ENCODE data around the gene PRKAR1B.

PRKAR1B gene

DNA sequence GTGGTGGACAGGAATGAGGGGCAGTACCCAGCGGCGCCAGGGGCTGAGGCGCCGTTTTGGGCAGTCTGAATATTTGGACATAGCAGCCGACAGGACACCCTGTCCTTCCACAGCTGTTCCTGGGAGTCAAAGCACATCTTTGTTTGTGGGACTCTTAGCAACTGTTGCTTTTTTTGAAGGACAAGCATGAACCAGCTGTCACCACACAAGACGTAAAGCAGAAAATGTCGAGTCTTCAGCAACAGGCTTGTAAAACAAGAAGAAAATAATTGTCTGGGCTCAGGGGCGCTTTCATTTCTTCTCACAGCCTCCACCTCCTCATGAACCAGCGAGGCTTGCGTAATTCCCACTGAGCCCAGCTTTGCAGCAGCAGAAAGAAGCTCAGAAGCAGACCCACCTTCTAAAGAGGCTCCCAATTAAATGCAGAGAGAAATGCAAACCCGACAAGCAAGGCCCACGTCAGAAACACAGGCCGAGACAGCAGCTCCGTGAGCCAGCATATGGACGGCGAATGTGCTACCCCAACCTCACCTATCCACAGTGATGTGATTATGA is 69.4 kb downstream of the PRKAR1B start:
- TF ChIP-seq GATA3 (IDR thresholded peaks at IDR 0.05; ENCODE audit: low read depth, low read length): no peak

DNA sequence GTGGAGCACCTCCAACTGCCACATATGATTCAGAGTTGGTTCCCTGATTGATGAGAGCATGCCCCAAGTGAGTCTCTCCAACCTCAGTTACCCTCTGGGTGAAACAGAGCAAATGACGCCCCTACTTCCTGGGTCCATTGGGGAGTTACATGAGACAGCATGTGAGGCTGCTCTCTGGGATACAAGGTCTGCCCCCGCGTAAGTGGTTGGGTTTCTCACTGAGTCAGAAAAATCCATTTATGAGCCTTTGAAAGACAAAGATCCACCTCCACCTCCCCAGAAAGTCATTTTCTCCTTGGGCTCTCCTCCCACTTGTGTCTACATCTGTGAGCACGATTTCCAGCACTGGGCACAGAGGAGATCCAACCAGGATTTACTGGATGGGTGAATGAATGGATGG is 71.3 kb downstream of the PRKAR1B start:
- no peak for TF ChIP-seq GATA3 (IDR thresholded peaks at IDR 0.05; ENCODE audit: low read depth, low read length)
- no peak for TF ChIP-seq GATA2 (IDR thresholded peaks at IDR 0.05; ENCODE audit: low read depth, low read length)

DNA sequence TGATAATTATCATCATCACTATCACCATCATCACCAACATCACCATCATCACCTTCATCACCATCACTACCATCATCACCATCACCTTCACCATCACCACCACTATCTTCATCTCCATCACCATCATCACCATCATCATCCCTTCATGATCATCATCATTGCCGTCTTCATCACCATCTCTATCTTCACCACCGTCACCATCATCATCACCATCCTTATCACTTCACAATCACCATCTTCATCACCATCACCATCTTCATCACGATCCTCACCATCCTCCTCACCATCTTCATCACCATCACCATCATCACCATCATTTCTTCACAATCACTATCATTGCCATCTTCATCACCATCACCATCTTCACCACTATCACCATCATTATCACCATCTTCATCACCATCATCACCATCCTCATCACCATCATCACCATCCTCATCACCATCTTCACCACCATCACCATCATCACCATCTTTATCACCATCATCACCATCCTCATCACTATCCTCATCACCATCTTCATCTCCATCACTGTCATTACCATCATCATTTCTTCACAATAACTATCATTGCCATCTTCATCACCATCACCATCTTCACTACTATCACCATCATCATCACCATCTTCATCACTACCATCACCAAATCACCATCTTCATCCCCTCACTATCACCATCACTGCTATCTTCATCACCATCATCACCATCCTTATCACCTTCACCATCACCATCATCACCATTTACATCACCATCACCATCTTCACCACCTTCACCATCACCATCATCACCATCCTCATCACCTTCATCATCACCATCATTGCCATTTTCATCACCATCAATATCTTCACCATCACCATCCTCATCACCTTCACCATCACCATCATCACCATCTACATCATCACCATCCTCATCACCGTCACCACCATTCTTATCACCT is 73.0 kb downstream of the PRKAR1B start:
- TF ChIP-seq GATA2 (IDR thresholded peaks at IDR 0.05; ENCODE audit: low read depth, low read length) (no peak), GATA3 (IDR thresholded peaks at IDR 0.05; ENCODE audit: low read depth, low read length) (no peak)

DNA sequence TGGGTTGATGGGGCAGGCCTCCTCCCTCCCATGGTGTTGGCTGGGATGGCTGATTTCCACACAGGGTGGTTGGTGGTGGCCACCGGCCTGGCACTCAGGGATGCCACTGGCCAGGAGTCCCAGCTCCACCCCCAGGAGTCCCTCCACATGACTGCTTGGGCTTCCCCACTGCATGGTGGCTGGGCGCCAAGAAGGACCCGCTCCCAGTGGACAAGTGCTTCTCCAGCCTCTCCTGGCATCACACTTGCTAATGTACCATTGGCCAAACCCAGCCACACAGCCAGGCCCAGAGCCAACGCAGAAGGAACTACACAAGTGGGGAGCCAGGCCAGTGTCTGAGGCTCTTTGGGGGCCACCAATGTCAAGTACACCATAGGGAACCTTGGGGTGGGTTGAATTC is 74.2 kb downstream of the PRKAR1B start:
- TF ChIP-seq GATA2 (IDR thresholded peaks at IDR 0.05; ENCODE audit: low read depth, low read length) (no peak), GATA3 (IDR thresholded peaks at IDR 0.05; ENCODE audit: low read depth, low read length) (no peak)

DNA sequence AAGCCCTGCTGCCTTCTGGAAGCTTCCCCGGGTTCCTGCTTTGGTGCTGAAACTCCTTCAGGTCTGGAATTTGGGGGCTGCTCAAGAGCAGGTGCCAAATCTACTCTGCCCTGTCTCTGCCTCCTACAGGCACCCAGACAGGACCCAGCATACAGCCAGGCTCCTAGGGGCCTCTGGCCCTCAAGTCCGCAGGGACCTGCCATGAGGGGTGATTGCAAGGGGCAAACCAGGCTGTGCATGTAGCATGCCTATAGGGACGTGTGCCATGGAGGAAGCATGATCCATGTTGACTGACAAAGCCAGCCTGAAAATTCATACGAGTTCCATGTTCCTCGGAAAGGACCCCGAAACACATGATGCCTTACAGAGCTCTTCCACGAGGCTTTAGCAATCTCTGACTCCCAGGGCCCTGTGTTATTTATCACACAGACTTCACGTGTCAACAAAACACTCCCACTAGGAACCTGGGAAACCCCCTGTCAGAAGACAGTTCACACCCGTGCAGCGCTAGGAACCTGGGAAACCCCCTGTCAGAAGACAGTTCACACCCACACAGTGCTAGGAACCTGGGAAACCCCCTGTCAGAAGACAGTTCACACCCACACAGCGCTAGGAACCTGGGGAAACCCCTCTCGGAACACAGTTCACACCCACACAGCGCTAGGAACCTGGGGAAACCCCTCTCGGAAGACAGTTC is 75.9 kb downstream of the PRKAR1B start:
- TF ChIP-seq GATA3 (IDR thresholded peaks at IDR 0.05; ENCODE audit: low read depth, low read length) (no peak), GATA2 (IDR thresholded peaks at IDR 0.05; ENCODE audit: low read depth, low read length) (no peak)

DNA sequence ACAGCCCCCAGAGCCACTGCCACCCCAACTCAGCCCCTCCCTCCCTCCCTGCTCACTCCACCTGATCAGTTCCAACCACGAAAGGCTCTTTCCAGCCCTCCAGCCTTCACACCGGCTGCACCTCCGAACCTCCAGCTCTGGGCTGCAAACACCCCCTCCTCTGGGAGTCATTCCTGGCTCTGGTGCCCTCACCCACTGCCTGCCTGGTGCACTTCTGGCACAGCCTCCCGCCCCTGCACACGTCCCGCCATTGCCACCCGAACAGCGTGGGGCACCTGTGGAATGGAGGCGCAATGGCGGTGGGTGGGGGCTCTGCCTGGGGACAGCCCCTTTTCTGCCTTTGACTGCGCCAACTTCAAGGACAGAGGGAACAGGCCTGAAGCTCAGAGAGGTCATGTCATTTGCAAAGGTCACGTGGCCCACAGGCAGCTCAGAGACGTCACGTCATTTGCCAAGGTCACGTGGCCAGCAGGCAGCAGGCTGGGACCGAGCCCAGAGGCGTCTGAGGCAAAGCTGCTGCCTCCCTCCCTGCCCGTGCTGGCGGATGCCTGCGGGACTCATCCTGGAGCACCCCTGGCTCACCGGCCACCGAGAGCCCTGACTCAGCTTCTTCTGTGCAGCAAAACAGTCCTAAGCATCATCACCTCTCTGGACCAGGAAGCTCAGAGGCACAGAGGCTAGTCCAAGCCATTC is 76.6 kb downstream of the PRKAR1B start:
- TF ChIP-seq GATA3 (IDR thresholded peaks at IDR 0.05; ENCODE audit: low read depth, low read length): no peak
- no peak for TF ChIP-seq GATA2 (IDR thresholded peaks at IDR 0.05; ENCODE audit: low read depth, low read length)

DNA sequence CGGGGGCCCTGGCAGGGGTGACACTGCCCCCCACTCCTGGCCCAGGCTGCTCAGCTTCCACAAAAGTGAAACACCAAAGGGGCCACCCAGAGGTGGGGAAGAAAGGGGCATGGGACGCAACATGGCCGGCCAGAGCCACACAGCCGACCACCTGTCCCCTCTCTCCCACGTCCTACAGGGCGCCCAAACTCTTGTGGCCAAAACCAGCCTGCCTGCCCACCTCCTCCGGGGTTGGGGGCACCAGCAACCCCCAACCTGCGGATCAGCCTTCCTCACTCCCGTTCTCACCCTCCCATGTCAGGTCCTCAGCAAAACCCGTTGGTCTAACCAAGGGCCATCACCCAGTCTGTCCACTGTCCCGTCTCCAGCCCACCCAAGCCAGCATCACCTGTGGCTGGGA is 80.1 kb downstream of the PRKAR1B start:
- TF ChIP-seq GATA2 (IDR thresholded peaks at IDR 0.05; ENCODE audit: low read depth, low read length): no peak
- no peak for TF ChIP-seq GATA3 (IDR thresholded peaks at IDR 0.05; ENCODE audit: low read depth, low read length)

DNA sequence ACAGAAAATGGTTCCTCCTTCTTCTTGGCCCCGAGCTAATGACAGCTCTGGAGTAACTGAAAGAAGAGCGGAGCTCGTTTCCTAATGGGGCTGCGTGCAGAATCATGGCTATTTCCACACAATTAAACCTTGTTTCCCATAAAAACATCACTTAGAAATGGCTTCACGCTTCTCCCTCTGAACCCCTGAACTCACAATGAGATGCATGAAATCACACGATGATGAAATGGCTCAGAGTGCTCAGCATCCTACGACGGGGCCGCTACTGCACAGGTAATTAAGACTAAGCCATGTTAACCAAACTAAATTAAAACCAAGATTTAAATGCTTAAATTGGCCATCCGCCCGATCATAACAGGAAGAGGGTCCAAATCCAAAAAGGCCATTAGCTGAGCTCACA is 80.6 kb downstream of the PRKAR1B start:
- no peak for TF ChIP-seq GATA3 (IDR thresholded peaks at IDR 0.05; ENCODE audit: low read depth, low read length)
- TF ChIP-seq GATA2 (IDR thresholded peaks at IDR 0.05; ENCODE audit: low read depth, low read length): no peak

DNA sequence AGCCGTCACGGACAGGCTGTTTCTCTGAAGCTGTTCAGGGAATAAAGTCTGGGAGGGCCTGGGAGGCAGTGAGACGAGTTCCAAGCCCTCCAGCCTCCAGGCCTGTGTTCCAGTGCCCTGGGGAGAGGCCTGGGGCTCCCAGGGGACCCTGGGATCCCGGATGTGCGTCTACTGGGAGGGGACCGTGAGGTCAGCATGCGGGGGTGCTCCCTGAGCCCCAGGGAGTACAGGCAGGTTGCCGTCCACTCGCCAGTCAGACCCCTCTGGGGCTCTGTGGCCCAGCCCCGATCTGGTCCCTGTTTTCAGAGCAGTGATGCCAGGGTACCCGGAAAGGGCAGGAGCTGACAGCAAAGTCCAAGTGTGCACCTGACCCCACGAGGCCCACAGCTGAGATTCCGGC is 81.5 kb downstream of the PRKAR1B start:
- TF ChIP-seq GATA2 (IDR thresholded peaks at IDR 0.05; ENCODE audit: low read depth, low read length): no peak
- TF ChIP-seq GATA3 (IDR thresholded peaks at IDR 0.05; ENCODE audit: low read depth, low read length): no peak

DNA sequence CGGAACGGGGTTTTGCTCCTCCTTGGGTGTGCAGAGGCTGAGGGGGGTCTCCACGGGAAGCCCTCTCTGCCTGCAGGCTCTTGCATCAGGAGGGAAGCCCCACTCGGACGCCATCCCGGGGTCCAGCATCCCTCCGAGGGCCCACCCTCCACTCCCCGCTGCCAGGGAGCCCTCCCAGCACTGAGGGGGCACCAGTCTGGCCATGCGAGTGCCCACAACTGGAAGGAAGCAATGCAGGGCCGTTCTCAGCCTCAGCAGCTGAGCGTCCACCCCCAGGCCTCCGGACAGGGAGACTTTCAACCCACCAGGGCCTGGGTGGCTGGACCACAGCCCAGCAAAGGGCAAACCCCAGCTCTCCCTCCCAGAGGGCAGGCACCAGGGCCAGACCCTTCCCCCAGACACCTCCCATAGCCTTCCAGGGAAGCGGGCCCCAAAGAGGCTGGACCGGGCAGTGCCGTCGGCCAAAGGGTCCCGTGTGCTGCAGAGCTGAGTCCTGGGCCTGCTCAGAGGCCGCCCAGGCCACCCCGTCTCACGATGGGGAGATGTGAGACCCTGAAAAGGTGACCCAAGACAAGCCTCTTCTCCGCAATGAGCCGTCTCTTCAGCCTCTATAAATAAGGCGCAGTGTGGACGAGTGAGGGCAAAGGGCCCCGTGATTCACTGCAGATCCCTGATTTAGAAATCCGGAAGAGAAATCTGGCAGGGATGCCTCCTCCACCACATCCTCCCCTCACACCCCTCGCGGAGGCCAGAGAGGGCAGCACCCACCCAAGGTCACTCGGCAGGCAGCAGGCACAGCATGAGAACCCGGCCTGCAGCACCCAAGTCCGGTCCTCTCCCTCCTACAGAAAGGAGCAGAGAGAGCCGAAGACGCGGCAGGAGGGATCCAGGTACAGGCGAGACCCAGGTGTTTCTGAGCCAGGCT is 82.4 kb downstream of the PRKAR1B start:
- TF ChIP-seq GATA2 (IDR thresholded peaks at IDR 0.05; ENCODE audit: low read depth, low read length): no peak
- no peak for TF ChIP-seq GATA3 (IDR thresholded peaks at IDR 0.05; ENCODE audit: low read depth, low read length)

DNA sequence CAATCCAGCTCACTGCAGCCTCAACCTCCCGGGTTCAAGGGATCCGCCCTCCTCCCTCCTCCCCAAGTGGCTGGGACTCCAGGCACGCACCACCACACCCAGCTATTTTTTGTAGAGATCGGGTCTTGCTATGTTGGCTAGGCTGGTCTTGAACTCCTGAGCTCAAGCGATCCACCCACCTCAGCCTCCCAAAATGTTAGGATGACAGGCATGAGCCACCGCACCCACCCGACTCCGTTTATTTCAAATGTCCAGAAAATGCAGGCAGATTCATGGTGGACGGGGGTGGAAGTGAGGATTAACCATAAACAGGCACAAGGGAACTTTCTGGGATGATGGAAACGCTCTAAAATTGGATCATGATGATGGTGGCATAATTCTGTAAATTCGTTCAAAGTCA is 85.1 kb downstream of the PRKAR1B start:
- TF ChIP-seq GATA3 (IDR thresholded peaks at IDR 0.05; ENCODE audit: low read depth, low read length): no peak
- no peak for TF ChIP-seq GATA2 (IDR thresholded peaks at IDR 0.05; ENCODE audit: low read depth, low read length)

DNA sequence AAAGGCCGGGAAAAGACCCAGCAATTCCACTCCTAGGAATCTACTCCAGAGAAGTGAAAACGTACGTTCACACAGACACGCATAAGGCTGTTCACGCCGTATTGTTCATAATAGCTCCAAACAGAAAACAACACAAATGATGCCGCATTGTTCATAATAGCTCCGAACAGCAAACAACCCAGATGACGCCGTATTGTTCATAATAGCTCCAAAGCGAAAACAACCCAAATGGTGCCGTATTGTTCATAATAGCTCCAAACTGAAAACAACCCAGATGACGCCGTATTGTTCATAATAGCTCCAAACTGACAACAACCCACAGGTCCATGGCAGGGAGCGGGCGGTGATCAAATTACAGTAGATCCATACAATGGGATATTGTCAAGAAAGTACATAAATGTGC is 85.8 kb downstream of the PRKAR1B start:
- no peak for TF ChIP-seq GATA3 (IDR thresholded peaks at IDR 0.05; ENCODE audit: low read depth, low read length)
- TF ChIP-seq GATA2 (IDR thresholded peaks at IDR 0.05; ENCODE audit: low read depth, low read length): no peak

Measured in SH-SY5Y (cell line).